ENCODE results near the gene NPS. TPM values are rescaled to one million over a fixed set of nuclear protein-coding genes. Genes with fewer than 3 reads are reported as not detected.

Gene NPS
- total RNA-seq, 2 experiments from 2014 or later, result not detected

Other genes starting within 250 kb of the NPS start
- not detected for gene FOXI2, start 187.9 kb downstream of the NPS start, total RNA-seq

All from activated CD8-positive, alpha-beta memory T cell treated with anti-CD3 and anti-CD28 coated beads, Interleukin-2, amount 10 ng/mL, durations not matched to agents 7 days and 5 days (primary cell).